Common myeloid progenitor, CD34-positive (primary cell): Measurements from ENCODE around the gene SEMA6B.

Experiments used
- CTCF ChIA-PET: fragments of 350-600 bp; sonication (Branson Sonifier 250); formaldehyde crosslinking; loops from one replicate; lab custom pipeline; 2021; ENCODE audit warnings: antibody characterized with exemption; lab: Charles Lee
- POLR2A ChIA-PET: fragments of 350-600 bp; sonication (Branson Sonifier 250); formaldehyde crosslinking; loops from one replicate; lab custom pipeline; 2021; ENCODE audit warnings: antibody characterized with exemption; lab: Charles Lee
- DNase-seq, 3 donors: peaks; one replicate each; pipeline versions ENCODE4 v3.0.0 to v3.0.0-alpha.2; 2013
- H3K27ac ChIP-seq, 2 experiments: 1 replicate in 1 of 2; 2 replicates in 1 of 2; pipeline ENCODE4 v1.7.0; 2013; ENCODE audit warnings: inconsistent platforms in 2 of 2, low read length in 2 of 2, mild to moderate bottlenecking in 2 of 2, low read depth in 1 of 2, moderate library complexity in 1 of 2; ENCODE audit not compliant: severe bottlenecking in 2 of 2, insufficient read depth in 1 of 2, poor library complexity in 1 of 2
- H3K27me3 ChIP-seq, 5 experiments: replicated peaks in 2 of 5; 1 replicate in 3 of 5; 2 replicates in 2 of 5; pipeline versions ENCODE4 v1.6.1 to v1.7.0; 2013; ENCODE audit warnings: low read length in 4 of 5, mild to moderate bottlenecking in 2 of 5, moderate library complexity in 2 of 5, inconsistent platforms in 1 of 5; ENCODE audit not compliant: insufficient read depth in 5 of 5, control insufficient read depth in 4 of 5
- H3K36me3 ChIP-seq, 4 experiments: 1 replicate in 2 of 4; 2 replicates in 2 of 4; pipeline versions ENCODE4 v1.6.1 to v1.7.0; 2013; ENCODE audit warnings: low read length in 3 of 4, control low read depth in 1 of 4, mild to moderate bottlenecking in 1 of 4; ENCODE audit not compliant: control insufficient read depth in 4 of 4, insufficient read depth in 4 of 4
- H3K4me1 ChIP-seq, 4 experiments: 1 replicate in 3 of 4; 2 replicates in 1 of 4; pipeline versions ENCODE4 v1.6.1 to v1.7.1; 2013; ENCODE audit warnings: low read length in 3 of 4, mild to moderate bottlenecking in 3 of 4, control low read depth in 1 of 4, inconsistent platforms in 1 of 4, moderate library complexity in 1 of 4; ENCODE audit not compliant: control insufficient read depth in 4 of 4, insufficient read depth in 4 of 4; ENCODE audit errors: control extremely low read depth in 1 of 4
- H3K4me3 ChIP-seq, 7 experiments: 1 replicate in 4 of 7; 2 replicates in 3 of 7; pipeline versions ENCODE4 v1.5.1 to v1.7.0; 2013; ENCODE audit warnings: mild to moderate bottlenecking in 7 of 7, low read length in 6 of 7, moderate library complexity in 6 of 7, inconsistent platforms in 2 of 7, low read depth in 2 of 7, control low read depth in 1 of 7; ENCODE audit not compliant: insufficient read depth in 4 of 7, control insufficient read depth in 1 of 7; ENCODE audit errors: extremely low read depth in 1 of 7
- H3K9me3 ChIP-seq, 5 experiments: 1 replicate in 4 of 5; 2 replicates in 1 of 5; pipeline versions ENCODE4 v1.6.1 to v1.7.1; 2013; ENCODE audit warnings: low read length in 4 of 5, mild to moderate bottlenecking in 2 of 5, inconsistent platforms in 1 of 5, low read depth in 1 of 5, moderate library complexity in 1 of 5; ENCODE audit not compliant: control insufficient read depth in 4 of 5, insufficient read depth in 2 of 5; ENCODE audit errors: control extremely low read depth in 1 of 5
- WGBS: methylation state at CpG from one replicate; pipeline ENCODE4 v1.1.5; 2013; ENCODE audit not compliant: insufficient coverage; 5-methylcytosine and 5-hydroxymethylcytosine counted together

Gene SEMA6B

GRCh38 chr19:4504891-4505569 is 54.5 kb downstream of the SEMA6B start:
- WGBS: 96% methylated on average over 13 of the region's 15 CpGs
- H3K27me3 ChIP-seq: no peaks in the 10 kb centered on the region
- H3K36me3 ChIP-seq: peaks cover 0 to 48% (median 30%) of the 10 kb centered on the region in 4 experiments
- ChIA-PET CTCF (no interaction called here), POLR2A (no interaction called here)
- no peak overlapping the region for H3K27ac ChIP-seq
- DNase-seq: no peak
- H3K4me3 ChIP-seq: no peak overlapping the region
- no peaks in the 10 kb centered on the region for H3K9me3 ChIP-seq
- H3K4me1 ChIP-seq: peaks cover 0 to 9% (median 4%) of the 10 kb centered on the region in 4 experiments

- Histone ChIP-seq H3K27me3 (no peaks in the 10 kb centered on the region), H3K36me3 (peaks cover 0 to 53% (median 33%) of the 10 kb centered on the region in 4 experiments), H3K4me1 (peaks cover 0 to 9% (median 4%) of the 10 kb centered on the region in 4 experiments), H3K4me3 (no peak overlapping the region), H3K9me3 (no peaks in the 10 kb centered on the region), H3K27ac (no peak overlapping the region)
- ChIA-PET CTCF (no interaction called here), POLR2A (no interaction called here)
- WGBS: 94% methylated on average over 23 of the region's 23 CpGs
- no peak for DNase-seq
Measured at GRCh38 chr19:4504297-4504701, 55.2 kb downstream of the SEMA6B start.

- Histone ChIP-seq H3K9me3 (no peaks in the 10 kb centered on the region), H3K36me3 (peaks cover 0 to 55% (median 34%) of the 10 kb centered on the region in 4 experiments), H3K4me1 (peaks cover 0 to 9% (median 4%) of the 10 kb centered on the region in 4 experiments), H3K27me3 (no peaks in the 10 kb centered on the region), H3K4me3 (no peak overlapping the region), H3K27ac (no peak overlapping the region)
- POLR2A ChIA-PET: no interaction called here
- 95% methylated on average over 9 of the region's 10 CpGs for WGBS
- DNase-seq: no peak
- CTCF ChIA-PET: no interaction called here
Measured at GRCh38 chr19:4503825-4504170, 55.7 kb downstream of the SEMA6B start.

- Histone ChIP-seq H3K36me3 (peaks cover 0 to 60% (median 39%) of the 10 kb centered on the region in 4 experiments), H3K9me3 (no peaks in the 10 kb centered on the region), H3K27ac (no peak overlapping the region), H3K27me3 (no peaks in the 10 kb centered on the region), H3K4me3 (no peak overlapping the region), H3K4me1 (peaks cover 0 to 9% (median 4%) of the 10 kb centered on the region in 4 experiments)
- ChIA-PET CTCF (interaction anchor here (1.3 kb wide), 1 partner anchor 22 kb away, joined by 3 read pairs; no protein-coding TSS in a partner anchor), POLR2A (no interaction called here)
- 95% methylated on average over 22 of the region's 25 CpGs for WGBS
- DNase-seq: no peak
Measured at GRCh38 chr19:4503132-4503824, 56.2 kb downstream of the SEMA6B start.

- no peaks in the 10 kb centered on the region for H3K9me3 ChIP-seq
- CTCF ChIA-PET: interaction anchor here (1.3 kb wide), 1 partner anchor 23 kb away, joined by 3 read pairs; no protein-coding TSS in a partner anchor
- POLR2A ChIA-PET: no interaction called here
- H3K36me3 ChIP-seq: peaks cover 0 to 68% (median 45%) of the 10 kb centered on the region in 4 experiments
- H3K4me1 ChIP-seq: peaks cover 0 to 9% (median 4%) of the 10 kb centered on the region in 4 experiments
- H3K27ac ChIP-seq: no peak overlapping the region
- H3K27me3 ChIP-seq: no peaks in the 10 kb centered on the region
- 97% methylated on average over 31 of the region's 37 CpGs for WGBS
- no peak overlapping the region for H3K4me3 ChIP-seq
- DNase-seq: no peak
Measured at GRCh38 chr19:4502282-4503131, 57.0 kb downstream of the SEMA6B start.

- ChIA-PET CTCF (interaction anchor here (1.3 kb wide), 1 partner anchor 24 kb away, joined by 3 read pairs; no protein-coding TSS in a partner anchor), POLR2A (no interaction called here)
- no peak overlapping the region for H3K4me3 ChIP-seq
- H3K9me3 ChIP-seq: no peaks in the 10 kb centered on the region
- H3K27me3 ChIP-seq: no peaks in the 10 kb centered on the region
- DNase-seq: no peak
- H3K27ac ChIP-seq: no peak overlapping the region
- peaks cover 0 to 70% (median 46%) of the 10 kb centered on the region in 4 experiments for H3K36me3 ChIP-seq
- H3K4me1 ChIP-seq: peaks cover 0 to 7% (median 4%) of the 10 kb centered on the region in 4 experiments
- 97% methylated on average over 18 of the region's 25 CpGs for WGBS
Measured at GRCh38 chr19:4501691-4502090, 57.8 kb downstream of the SEMA6B start.
